GM10847 (cell line): Measurements from ENCODE around the gene IL6R.

Experiments used
- POLR2A ChIP-seq: IDR thresholded peaks from 2 replicates; pipeline ENCODE4 v1.6.1; 2011; ENCODE audit not compliant: insufficient read length; ENCODE audit errors: extremely low read depth

IL6R gene

DNA sequence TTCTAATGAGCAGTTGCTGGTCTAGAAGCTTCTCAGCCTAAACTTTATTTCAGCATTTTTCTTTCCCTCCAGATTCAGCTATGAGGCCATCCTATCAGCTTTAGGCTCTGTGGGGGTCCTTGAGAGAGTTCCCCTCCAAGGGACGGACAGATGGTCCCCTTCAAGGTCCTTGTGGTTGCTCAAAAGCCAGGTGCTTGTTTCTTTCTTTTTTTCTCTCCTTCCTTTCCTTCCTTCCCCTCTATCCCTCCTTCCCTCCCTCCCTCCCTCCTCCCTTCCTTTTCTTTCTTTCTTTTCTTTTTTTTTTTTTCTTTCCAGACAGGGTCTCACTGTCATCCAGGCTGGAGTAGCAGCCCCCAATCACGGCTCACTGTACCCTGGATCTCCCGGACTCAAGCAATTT is 1.2 kb upstream of the IL6R start:
- TF ChIP-seq POLR2A = no peak

DNA sequence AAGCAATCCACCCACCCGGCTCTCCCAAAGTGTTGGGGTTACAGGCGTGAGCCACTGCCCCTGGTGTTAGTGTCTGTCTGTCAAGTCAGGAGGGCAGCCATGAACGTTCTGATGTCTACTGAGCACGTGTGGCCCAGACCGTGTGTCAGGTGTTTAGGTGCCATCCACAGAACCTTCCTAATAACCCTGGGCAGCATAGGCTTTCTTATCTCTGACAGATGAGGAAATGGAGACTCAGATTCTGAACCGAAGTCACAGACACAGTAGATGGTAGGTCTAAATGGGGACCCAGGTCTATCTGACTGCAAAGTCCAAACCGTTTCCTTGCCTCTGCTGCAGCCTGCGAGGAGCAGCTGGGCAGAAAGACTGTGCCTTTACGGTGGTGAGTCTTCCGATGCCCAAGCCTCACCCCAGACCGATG is 622 bp upstream of the IL6R start:
- no peak for TF ChIP-seq POLR2A

DNA sequence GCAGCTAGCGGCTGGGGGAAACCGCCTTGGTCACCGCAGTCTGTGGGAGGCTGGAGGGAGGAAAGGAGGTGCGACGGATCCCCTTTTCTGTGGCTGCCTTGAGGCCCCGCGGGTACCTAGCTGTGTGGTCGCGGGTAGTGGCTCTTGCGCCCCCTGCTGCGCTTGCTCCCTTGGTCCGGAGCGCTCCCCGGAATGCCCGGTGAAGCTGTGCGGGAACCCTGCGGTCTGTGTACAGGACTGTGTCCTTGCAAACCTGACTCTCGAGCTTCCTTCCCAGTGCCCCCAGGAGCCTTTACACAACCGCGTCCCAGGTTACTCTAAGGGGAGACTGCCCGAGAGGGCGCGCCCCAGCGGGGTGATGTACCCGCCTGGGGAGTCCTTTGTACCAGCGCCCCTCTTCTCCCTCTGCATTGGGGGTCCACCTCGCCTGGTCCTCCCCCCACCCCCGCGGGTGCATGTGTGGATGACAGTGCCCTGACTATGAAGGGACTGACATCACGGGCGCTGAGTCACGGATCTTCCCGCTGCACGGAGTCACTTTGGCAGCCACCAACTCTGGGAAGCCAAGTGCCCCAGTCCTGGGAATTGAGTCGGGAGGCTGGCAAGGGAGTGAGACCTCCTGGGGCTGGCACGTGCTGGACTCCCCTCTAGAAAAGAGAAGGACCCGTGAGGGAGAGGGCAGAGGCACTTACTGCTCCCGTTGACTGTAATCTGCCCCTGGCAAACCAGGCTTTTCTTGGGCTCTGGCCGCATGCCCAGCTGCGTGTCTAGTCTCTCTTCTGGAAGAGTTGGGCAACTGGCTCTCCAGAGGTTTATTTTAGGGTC is 816 bp downstream of the IL6R start:
- no peak for TF ChIP-seq POLR2A

DNA sequence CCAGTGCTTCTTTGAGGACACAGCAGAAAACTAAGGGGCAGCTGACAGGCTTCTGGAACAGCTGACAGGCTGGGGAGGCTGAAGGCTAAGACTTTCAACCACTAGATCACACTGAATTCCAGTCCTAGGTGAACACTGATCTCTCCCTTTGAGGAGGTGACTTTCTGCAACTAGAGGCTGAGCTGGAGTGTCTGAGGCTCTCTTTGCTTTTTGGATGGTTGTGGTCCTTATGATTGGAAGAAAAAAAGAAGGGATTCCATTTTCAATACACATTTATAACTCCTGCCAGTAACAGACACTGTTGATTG is 1.4 kb downstream of the IL6R start:
- TF ChIP-seq POLR2A = no peak

DNA sequence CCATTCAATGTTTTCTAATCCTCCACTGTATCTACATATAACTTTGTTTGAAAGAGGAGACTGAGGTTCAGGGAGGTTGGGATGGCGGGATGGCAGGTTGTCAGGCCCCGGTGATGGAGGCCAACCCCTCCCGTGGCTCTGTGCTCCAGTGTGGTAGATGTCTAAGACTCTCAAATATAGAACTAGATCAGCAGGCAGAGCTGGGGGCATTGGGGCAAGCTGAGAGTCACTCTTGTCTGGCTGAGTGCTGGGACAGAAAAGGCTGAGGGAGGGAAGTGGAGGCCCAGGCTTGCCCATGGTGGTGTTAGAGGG is 1.7 kb downstream of the IL6R start:
- no peak for TF ChIP-seq POLR2A

DNA sequence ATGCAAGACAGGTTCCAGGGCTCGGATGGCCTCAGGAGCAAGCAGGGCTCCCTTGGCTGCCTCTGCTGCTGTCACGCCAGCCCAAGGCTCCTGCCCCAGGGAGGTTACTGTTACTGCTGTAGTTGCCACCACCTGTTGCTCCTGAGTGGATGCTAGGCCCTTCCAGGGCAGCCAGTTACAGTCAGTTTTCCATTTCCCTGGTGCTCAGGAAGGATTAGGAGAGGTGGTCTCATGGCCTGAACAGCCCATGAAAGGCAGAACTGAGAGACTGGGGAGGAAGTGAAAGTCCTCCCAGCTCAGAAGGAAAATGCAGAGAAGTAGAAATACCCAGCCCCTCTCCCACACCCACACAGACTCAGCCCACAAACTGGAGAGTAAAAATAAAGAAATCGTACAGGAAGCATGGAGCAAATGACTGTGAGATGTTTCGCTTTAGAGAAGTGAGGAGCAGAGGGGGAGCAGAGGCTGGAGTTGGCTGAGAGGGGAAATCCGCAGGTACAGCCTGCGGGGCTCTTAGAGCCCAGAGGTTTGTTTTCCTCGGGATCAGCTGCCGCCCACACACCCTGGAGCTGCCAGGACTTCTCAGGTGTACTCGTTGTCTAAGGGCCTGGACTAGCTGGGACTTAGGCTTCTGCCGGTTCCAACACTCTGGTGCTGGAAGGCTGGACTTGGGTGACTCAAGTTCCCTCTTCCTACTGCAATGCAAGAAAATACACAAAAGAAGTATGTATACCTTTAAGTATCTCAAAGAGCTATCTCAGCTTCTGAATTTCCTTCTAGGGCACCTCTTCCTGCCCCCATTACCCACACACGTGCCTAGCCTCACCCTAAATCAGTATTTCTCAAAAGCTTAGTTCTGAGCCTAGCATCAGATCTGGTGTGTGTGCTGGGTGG is 2.3 kb downstream of the IL6R start:
- no peak for TF ChIP-seq POLR2A

DNA sequence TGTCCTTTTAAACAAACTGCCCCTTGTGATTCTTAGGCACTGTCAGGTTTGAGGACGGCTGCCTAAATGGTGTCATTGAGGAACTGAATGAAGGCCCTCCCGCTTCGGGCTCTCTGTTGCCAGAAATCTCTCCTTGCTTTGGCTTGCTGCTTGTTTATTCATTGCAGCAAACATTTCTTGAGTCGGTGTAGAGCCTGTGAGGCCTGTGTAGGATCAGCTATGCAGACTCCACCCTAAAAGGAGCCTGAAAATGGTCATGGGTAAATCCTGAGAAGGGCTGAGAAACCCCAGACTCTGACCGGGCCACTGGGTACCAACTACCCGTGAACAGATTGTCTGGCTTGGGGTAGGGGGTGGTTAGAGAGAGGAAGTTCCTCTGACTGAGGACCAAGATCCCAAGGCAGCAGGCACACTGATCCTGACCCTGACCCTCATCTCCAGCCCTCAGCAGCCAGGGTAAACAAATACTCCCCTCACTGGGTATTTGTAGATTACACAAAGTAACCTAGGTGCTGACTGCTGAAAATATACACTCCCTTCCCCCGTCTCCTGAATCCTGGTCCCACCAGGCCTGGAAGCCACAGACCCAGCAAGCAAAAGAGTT is 3.1 kb downstream of the IL6R start:
- TF ChIP-seq POLR2A = no peak

DNA sequence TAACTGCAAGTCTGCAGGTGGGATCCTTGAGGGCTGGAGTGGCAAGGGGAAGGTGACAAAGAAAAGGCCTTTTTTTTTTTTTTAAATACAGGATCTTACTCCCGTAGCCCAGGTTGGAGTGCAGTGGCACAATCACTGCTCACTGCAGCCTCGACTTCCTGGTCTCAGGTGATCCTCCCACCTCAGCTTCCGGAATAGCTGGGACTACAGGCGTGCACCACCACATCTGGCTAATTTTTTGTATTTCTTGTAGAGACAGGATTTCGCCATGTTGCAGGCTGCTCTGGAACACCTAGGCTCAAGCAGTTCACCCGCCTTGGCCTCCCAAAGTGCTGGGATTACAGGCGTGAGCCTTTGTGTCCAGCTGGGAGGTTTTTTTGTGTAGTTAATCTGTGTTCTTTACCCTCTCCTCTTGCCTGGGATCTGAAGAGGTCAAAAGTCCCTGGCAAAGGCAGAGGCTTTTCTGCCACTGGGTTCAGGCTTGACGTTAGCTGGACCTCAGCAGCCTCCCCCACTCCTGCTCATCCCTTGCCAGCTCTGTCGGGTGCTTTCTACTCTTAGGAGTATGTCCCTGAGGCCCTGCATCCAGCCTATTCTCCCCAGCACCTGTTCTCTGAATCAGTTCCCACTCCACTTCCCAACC is 5.2 kb downstream of the IL6R start:
- TF ChIP-seq POLR2A = no peak

DNA sequence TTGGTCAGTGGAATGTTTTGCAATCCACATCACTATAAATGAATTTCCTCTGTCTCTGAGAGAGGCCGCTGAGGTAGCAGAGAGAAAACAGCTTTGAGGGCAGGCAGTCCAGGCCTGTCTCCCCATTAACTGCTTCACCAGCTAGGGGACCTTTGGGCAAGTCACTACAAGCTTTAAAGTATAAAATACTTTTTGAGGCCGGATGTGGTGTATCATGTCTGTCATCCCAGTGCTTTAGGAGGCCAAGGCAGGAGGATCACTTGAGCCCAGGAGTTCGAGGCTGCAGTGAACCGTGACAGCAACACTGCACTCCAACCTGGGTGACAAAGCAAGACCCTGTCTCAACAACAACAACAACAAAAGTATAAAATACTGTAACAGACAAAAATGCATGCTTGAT is 6.4 kb downstream of the IL6R start:
- no peak for TF ChIP-seq POLR2A

DNA sequence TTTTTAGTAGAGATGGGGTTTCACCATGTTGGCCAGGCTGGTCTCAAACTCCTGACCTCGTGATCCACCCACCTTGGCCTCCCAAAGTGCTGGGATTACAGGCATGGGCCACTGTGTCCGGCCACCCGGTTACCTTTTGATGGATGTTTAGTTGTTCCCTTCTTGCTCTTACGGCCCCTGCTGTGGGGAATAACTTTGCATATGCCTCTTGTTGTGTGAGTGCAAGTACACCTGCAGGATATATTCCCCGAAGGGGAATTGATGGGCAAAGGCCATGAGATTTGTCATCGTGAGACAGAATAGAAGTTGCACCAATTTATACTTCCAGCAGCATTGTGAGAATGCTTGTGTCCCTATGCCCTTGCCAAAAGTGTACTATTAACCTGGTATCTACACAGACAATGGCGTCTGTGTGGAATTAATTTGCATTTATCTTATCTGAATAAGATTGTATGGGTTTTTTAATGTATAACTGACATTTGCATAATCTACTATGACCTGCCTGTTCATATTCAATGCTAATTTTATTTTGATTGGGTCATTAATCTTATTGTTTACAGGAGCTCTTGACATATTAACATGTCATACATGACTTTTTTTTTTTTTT is 8.1 kb downstream of the IL6R start:
- no peak for TF ChIP-seq POLR2A

DNA sequence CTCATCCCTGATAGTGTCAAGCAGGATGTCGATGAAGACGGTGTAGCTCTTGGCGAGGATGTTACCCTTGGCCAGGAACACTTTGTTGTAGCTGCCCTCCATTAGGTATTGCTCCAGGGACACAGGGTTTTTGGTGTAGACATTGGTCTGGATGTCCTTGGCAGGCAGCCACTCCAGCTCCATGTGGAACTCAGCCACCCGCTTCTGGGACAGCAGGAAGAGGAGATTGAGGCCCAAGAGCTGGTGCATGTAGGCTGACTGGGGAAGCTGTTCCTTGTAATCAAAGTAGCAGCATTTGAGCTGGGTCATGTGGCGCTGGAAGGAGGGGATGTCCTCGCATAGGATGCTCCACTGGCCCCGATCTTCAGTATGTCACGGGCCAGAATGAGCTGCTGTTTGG is 9.5 kb downstream of the IL6R start:
- TF ChIP-seq POLR2A = no peak

DNA sequence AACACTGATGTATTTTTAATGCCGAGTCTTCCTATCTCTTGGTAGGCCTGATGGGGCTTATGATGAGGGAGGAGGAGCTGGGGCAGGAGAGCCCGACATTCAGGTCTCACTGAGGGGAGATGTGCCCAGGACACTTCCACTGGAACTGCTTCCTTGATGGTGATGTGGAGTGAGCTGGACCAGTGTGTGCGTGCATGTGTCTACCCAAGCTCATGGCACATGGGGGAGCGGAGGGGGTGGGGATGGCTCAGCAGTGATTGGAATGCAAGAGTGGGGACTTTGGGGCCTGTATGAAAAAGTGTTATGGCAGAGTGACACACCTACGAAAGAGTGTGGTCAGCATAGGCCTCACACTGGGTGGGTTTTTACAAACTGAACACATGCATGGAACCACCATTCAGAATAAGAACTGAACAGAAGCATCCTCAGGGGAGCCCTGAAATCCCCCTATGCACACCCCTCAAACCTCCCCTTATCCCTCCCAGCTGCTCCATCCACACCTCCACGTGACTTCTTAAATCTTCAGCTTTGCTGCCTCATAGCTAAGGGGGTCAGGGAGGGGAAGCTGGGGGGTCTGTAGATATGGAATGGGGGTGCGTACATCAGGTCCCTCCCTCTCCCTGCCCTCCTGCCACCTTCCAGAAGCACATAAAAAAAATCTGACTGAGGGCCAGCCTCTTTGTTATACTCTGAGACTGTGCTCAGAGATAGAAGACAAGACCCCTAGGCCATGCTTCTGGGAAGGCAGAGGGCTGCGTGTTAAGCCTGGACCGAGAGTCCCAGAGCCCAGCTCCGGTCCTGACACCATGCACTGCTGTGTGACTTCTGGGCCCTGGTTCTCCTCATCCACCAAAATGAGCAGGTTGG is 11.6 kb downstream of the IL6R start:
- TF ChIP-seq POLR2A = no peak

DNA sequence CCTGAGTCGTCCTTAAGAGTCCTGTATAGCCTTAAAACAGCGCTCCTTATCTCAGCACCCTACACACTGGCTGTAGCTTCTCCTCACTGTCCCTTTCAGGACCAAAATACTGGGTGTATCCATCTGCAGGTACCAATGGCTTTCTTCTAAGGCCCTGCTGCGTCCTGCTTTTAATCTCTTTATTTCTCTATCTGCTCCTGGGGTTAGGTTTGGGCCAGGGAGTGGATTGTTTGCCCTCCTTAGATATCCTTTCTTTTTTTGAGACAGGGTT is 12.1 kb downstream of the IL6R start:
- TF ChIP-seq POLR2A = no peak

DNA sequence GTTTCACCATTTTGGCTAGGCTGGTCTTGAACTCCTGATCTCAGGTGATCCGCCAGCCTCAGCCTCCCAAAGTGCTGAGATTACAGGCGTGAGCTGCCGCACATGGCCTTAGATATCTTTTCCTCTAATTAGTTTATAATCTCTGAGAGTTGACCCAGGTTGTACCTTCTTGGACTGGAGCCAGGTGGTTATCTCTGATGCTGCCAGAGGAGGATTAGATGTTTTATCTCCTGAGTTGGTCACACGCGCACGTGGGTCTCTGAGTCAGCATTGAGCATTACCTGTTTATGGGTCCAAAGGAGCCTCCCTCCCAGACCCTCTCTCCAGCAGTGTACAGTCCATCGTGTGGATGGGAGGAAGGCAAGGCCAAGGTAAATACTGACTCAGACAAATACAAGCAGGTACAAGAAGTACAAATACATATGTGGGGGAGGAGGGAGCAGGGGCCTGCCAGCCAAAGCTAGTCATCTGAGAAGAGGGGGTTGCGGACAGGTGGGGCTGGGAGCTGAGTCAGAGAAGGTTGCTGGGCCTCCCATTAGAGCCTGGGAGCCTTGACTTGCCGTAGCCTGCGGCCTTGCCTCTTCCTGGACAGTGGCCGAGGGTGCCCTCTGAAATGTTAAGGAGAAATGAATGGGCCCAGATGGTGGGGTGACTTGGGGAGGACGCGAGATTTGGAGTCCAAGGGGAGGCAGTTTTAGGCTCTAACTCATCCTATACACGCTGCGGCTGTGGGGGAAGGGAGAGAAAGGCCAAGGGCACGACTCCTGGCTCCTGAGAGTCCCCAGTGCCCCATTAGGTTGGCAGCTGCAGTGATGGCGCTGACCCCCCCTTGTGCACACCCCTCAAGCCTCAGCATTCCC is 13.1 kb downstream of the IL6R start:
- TF ChIP-seq POLR2A = no peak
